Keratinocyte (primary cell): ENCODE results near the gene MOG.

Experiments
- CTCF ChIP-seq, 3 experiments: IDR thresholded peaks in 1 of 3; conservative IDR thresholded peaks in 1 of 3; optimal IDR thresholded peaks in 1 of 3; 2 replicates in 2 of 3; 3 replicates in 1 of 3; pipeline versions ENCODE3 to v1.5.1; 2011; ENCODE audit warnings: low read length in 3 of 3, mild to moderate bottlenecking in 3 of 3, moderate library complexity in 2 of 3, control low read depth in 1 of 3, inconsistent platforms in 1 of 3; ENCODE audit not compliant: insufficient read depth in 2 of 3; ENCODE audit errors: extremely low read depth in 1 of 3
- EZH2 ChIP-seq: IDR thresholded peaks from one replicate; pipeline ENCODE4 v1.6.1; 2012; ENCODE audit warnings: inconsistent platforms, mild to moderate bottlenecking, low read length, moderate library complexity

GRCh38 chr6:29633534-29633905 is 23.4 kb upstream of the MOG start:
- TF ChIP-seq CTCF (optimal IDR thresholded peaks at IDR 0.05 in 1 of 3, IDR thresholded peaks at IDR 0.05 in 1 of 3, conservative IDR thresholded peaks at IDR 0.05 in 1 of 3; ENCODE audit: extremely low read depth in 1 of 3, insufficient read depth in 2 of 3, low read length in 3 of 3) (no peak), EZH2 (no peak)
